ENCODE results near the gene RAB31.

DNA sequence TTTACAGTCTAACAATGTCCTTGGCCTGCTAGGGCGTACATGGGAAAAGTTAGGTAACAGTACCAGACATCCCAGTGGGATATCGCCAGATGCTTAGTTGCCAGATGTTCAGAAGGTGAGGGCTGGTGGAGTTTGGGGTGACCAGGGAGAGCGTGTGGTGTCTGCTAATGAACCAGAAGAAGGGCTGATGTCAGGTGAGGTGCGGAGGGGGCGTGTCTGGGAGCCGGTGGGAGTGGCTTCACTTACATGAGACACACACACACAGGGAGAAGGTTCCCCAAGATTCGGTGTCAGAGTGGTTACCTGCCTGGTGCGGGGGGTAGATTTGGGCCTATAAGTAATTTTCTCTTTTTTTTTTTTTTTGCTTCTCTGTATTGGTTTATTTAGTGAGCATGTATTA is 12.2 kb downstream of the RAB31 start:
- TF ChIP-seq, protein P1, sequence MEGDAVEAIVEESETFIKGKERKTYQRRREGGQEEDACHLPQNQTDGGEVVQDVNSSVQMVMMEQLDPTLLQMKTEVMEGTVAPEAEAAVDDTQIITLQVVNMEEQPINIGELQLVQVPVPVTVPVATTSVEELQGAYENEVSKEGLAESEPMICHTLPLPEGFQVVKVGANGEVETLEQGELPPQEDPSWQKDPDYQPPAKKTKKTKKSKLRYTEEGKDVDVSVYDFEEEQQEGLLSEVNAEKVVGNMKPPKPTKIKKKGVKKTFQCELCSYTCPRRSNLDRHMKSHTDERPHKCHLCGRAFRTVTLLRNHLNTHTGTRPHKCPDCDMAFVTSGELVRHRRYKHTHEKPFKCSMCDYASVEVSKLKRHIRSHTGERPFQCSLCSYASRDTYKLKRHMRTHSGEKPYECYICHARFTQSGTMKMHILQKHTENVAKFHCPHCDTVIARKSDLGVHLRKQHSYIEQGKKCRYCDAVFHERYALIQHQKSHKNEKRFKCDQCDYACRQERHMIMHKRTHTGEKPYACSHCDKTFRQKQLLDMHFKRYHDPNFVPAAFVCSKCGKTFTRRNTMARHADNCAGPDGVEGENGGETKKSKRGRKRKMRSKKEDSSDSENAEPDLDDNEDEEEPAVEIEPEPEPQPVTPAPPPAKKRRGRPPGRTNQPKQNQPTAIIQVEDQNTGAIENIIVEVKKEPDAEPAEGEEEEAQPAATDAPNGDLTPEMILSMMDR (IDR thresholded peaks at IDR 0.05): no peak
- no peak for TF ChIP-seq POLR2A (IDR thresholded peaks at IDR 0.05)
